Neural progenitor cell (in vitro differentiated cells): ENCODE measurements around the gene PSMD3.

Experiments
- CTCF ChIP-seq: fragments of 200-600 bp; sonication (generic); IDR thresholded peaks from 2 replicates; pipeline ENCODE4 v1.5.1; 2017; ENCODE audit warnings: antibody characterized with exemption, mild to moderate bottlenecking
- EZH2 ChIP-seq: fragments of 200-600 bp; sonication (generic); IDR thresholded peaks from 2 replicates; pipeline ENCODE4 v1.6.1; 2017; ENCODE audit warnings: antibody characterized with exemption, mild to moderate bottlenecking, moderate library complexity

GRCh38 chr17:39938140-39938869, 42.3 kb upstream of the PSMD3 start:
- TF ChIP-seq CTCF (no peak), EZH2 (no peak)
